Adrenal gland (tissue), 5 donors: ENCODE measurements around the gene MCF2L.

ENCODE experiments used
- POLR2A ChIP-seq, 2 donors: fragments of 450-650 bp; IDR thresholded peaks; one replicate each; pipeline ENCODE4 v1.6.1; 2017; ENCODE audit warnings: antibody characterized with exemption in 2 of 2, mild to moderate bottlenecking in 2 of 2, moderate library complexity in 1 of 2
- TF ChIP-seq, protein P1 (sequence below), 6 experiments: fragments of 450-650 bp in 4 of 6; fragments of 200-600 bp in 2 of 6; sonication (generic) in 1 of 6; IDR thresholded peaks; 1 replicate in 5 of 6; 2 replicates in 1 of 6; pipeline versions ENCODE4 v1.5.1 to v1.8.0; 2016 to 2021; ENCODE audit warnings: antibody characterized with exemption in 6 of 6, mild to moderate bottlenecking in 2 of 6, moderate library complexity in 1 of 6
- donor health status: DM: no; HTN: no; CAD: no.

DNA sequence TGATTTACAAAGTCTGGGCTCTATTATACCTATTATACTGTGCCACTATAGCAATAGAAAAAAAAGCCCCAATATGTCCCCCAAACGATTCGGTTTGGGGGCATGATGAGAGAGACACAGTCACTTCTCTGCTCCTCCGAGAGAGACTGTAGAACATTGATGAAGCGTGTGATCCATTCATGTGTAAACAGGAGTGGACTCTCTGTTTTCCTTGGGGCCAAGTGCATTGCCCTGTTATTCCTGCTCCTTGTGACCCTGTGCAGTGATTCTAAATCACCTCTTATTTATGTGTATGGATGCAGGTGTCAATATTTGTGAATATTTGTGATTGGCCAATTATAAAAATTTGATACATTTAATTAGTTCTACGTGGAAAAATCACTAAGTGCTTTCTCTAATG, 170.6 kb downstream of the MCF2L start:
- TF ChIP-seq, protein P1, sequence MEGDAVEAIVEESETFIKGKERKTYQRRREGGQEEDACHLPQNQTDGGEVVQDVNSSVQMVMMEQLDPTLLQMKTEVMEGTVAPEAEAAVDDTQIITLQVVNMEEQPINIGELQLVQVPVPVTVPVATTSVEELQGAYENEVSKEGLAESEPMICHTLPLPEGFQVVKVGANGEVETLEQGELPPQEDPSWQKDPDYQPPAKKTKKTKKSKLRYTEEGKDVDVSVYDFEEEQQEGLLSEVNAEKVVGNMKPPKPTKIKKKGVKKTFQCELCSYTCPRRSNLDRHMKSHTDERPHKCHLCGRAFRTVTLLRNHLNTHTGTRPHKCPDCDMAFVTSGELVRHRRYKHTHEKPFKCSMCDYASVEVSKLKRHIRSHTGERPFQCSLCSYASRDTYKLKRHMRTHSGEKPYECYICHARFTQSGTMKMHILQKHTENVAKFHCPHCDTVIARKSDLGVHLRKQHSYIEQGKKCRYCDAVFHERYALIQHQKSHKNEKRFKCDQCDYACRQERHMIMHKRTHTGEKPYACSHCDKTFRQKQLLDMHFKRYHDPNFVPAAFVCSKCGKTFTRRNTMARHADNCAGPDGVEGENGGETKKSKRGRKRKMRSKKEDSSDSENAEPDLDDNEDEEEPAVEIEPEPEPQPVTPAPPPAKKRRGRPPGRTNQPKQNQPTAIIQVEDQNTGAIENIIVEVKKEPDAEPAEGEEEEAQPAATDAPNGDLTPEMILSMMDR (IDR thresholded peaks at IDR 0.05) = no peak
- TF ChIP-seq POLR2A (IDR thresholded peaks at IDR 0.05) = no peak
